SJSA1 (cell line): Measurements from ENCODE around the gene MINDY4. TPM values are rescaled to one million over a fixed set of nuclear protein-coding genes. Genes with fewer than 3 reads are reported as not detected.

Experiments
- DNase-seq, 2 experiments: peaks; one replicate each; pipeline ENCODE4 v3.0.0-alpha.2; 2015 to 2020; ENCODE audit warnings: low spot score in 2 of 2, low read depth in 1 of 2
- H3K27ac ChIP-seq: fragments of 250-450 bp; sonication (Bioruptor Pico); 2 replicates; pipeline ENCODE4 v1.5.1; 2020; ENCODE audit warnings: mild to moderate bottlenecking, moderate library complexity
- H3K27me3 ChIP-seq: fragments of 250-450 bp; sonication (Bioruptor Pico); replicated peaks from 2 replicates; pipeline ENCODE4 v1.5.1; 2020; ENCODE audit warnings: mild to moderate bottlenecking, moderate library complexity
- H3K36me3 ChIP-seq: fragments of 250-450 bp; sonication (Bioruptor Pico); 2 replicates; pipeline ENCODE4 v1.5.1; 2020; ENCODE audit warnings: mild to moderate bottlenecking
- H3K4me1 ChIP-seq: fragments of 250-450 bp; sonication (Bioruptor Pico); replicated peaks from 2 replicates; pipeline ENCODE4 v1.6.1; 2021; ENCODE audit warnings: mild to moderate bottlenecking
- H3K4me3 ChIP-seq: fragments of 250-450 bp; sonication (Bioruptor Pico); 2 replicates; pipeline ENCODE4 v1.5.1; 2020; ENCODE audit warnings: mild to moderate bottlenecking
- H3K9me3 ChIP-seq: fragments of 250-450 bp; sonication (Bioruptor Pico); replicated peaks from 2 replicates; pipeline ENCODE4 v1.5.1; 2020; ENCODE audit warnings: mild to moderate bottlenecking
- total RNA-seq: library from RNA; depleted of rRNA; stranded (reverse); fragments of >200 nt; shearing (Covaris generic); gene quantifications from 2 replicates; pipeline ENCODE4 v1.2.3, GENCODE V29; 2014

MINDY4 gene
- total RNA-seq, 1 experiment from 2014 or later, result 2.0 TPM

DNA sequence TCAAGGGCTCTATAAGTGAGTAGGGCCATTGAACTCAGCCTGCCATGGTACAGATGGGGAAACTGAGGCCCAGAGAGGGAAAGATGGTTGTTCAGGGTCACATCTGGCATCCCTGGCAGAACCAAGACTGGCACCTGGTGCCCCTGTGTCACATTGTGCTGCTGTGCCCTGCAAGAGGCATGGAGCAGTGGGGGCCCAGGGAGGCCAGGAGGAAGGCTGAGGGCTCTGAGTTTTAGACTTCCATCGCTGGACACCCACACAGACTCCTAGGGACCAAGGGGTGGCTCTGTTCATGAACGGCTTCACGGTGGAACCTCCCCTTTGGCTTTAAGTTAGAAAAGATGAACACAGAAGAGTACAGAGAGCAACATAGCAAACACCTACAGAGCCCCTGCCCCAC, 73.7 kb downstream of the MINDY4 start:
- no peaks in the 10 kb centered on the region for H3K9me3 ChIP-seq
- no peak for DNase-seq
- no peak overlapping the region for H3K27ac ChIP-seq
- H3K36me3 ChIP-seq, result no peaks in the 10 kb centered on the region
- H3K4me3 ChIP-seq, result no peak overlapping the region
- no peaks in the 10 kb centered on the region for H3K4me1 ChIP-seq
- H3K27me3 ChIP-seq, result no peaks in the 10 kb centered on the region

DNA sequence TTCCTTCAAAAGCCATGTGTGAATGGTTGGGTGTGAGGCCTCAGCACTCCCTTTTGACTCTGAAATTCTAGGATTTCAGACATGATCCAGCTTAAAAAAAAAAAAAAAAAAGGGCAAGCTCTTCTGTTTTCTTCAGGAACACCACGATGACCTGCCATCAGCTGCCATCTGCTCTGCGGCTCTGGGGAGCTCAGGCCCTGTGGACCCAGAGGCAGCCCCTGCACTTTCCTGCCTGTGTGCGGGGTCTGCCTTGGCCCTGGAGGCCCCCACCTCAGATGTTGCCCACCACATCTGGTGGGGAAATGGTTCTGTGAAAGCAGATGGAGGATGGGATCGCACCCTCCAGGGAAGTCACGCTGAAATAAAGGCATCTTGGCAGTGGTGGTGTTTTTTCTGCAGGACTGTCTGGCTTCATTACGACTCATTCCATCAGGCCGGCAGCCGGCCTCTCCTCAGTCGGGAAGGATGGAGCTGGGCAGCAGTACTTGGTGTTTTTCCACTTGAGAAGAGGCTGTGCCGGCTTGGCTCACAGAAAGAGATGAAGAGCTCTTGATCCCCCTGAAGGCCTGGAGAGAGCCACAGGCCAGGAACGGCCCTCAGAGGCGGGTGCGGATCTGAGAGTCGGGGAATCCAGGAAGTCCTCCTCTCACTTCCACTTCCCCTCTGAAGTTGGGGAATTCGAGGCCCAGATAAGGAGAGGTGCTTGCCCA, 74.4 kb downstream of the MINDY4 start:
- no peaks in the 10 kb centered on the region for H3K9me3 ChIP-seq
- H3K27ac ChIP-seq, result no peak overlapping the region
- H3K4me3 ChIP-seq, result no peak overlapping the region
- H3K36me3 ChIP-seq, result no peaks in the 10 kb centered on the region
- DNase-seq, result no peak
- no peaks in the 10 kb centered on the region for H3K27me3 ChIP-seq
- H3K4me1 ChIP-seq, result no peaks in the 10 kb centered on the region

DNA sequence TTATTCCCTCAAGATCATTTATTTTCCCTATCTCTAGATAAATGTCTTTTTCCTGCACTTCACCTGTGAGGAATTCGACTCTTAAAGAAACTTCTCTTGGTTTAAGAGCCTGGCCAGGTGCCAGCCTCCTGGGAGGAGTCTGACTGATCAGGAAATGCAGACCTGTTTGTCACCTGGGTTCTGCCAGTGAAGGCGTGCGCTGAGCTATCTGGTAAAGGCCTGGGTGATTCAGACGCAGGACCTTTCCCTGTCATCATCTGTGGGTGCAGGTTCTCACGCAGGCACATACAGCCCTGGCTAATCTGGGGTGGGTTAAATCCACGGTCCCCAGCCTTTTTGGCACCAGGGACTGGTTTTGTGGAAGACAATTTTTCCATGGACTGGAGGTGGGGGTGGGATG, 75.2 kb downstream of the MINDY4 start:
- Histone ChIP-seq H3K9me3 (no peaks in the 10 kb centered on the region), H3K27me3 (no peaks in the 10 kb centered on the region), H3K27ac (no peak overlapping the region), H3K4me1 (no peaks in the 10 kb centered on the region), H3K36me3 (no peaks in the 10 kb centered on the region), H3K4me3 (no peak overlapping the region)
- DNase-seq, result no peak

DNA sequence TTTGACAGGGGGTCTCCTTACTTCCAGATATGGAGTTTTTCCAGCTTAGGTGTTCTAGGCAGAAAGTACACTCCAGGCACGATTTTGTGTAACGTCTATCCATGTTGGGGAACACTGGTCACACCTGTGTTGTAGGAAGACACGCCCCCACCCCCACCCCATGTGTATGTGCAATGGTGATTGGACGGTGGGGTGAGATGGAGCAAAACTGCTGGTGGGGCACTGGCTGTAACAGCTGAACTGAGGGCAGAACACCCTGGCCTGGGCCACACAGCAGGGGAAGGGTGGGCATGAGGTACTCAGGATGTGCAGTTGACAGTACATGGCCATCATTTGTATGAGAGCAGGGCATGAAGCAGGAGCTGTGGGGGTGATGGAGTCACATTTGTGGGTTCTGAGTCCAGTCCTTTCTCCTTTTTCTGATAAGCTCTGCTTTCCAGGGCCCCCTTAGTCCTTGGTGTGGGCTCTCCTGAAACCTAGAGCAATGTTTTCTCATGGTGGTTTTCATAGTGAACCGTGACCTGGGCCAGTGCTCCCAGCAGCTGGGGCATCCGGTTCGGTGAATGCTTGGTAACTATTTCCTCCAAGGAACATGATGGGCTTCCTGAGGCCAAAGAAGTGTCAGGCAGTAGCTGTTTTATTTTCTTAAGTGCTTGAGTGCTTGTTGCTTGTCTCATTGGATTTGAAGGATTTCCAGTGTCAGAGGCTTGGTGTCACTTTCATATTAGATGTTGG, 77.1 kb downstream of the MINDY4 start:
- Histone ChIP-seq H3K4me1 (no peaks in the 10 kb centered on the region), H3K9me3 (no peaks in the 10 kb centered on the region), H3K27me3 (no peaks in the 10 kb centered on the region), H3K4me3 (no peak overlapping the region), H3K36me3 (no peaks in the 10 kb centered on the region), H3K27ac (no peak overlapping the region)
- no peak for DNase-seq

DNA sequence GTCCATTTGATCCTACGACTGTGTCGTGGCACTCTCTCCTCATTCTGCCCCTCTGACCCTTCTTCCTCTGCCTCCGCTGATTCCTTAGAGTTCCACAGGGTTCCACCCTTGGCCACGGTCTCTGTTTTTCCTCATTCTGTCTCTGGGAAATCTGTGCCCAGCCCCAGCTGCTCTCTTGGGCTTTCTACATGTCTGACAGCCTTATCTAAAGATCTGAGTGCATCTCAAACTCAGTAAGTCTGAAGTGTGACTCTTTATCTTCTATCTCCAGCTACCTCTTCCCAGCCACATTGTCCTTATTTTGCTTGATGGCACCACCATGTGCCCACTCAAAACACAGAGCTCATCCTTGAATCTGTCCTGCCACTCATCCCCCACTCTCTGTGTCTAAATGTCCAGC, 78.3 kb downstream of the MINDY4 start:
- H3K27ac ChIP-seq, result no peak overlapping the region
- DNase-seq, result no peak
- H3K27me3 ChIP-seq, result no peaks in the 10 kb centered on the region
- H3K4me1 ChIP-seq, result no peaks in the 10 kb centered on the region
- no peaks in the 10 kb centered on the region for H3K9me3 ChIP-seq
- no peaks in the 10 kb centered on the region for H3K36me3 ChIP-seq
- H3K4me3 ChIP-seq, result no peak overlapping the region

DNA sequence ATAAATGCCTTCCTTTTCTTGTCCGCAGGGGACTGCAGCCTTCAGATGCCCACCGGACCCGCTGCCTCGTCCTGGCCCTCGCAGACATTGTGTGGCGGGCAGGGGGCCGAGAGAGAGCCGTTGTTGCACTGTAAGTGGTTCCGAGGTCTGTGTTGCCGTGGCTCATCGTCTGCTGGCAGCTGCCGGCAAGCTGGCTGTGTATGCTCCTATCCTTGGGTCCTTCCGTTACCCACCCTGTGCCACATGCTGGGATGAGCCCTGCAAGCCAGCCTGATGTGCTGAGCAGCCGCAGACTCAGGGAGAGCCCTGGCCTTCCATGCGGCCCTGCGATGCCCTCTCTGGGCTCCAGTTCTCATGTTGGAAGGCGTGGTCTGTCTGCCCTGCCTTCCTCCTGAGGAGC, 79.2 kb downstream of the MINDY4 start:
- Histone ChIP-seq H3K36me3 (no peaks in the 10 kb centered on the region), H3K4me1 (no peaks in the 10 kb centered on the region), H3K27me3 (no peaks in the 10 kb centered on the region)

DNA sequence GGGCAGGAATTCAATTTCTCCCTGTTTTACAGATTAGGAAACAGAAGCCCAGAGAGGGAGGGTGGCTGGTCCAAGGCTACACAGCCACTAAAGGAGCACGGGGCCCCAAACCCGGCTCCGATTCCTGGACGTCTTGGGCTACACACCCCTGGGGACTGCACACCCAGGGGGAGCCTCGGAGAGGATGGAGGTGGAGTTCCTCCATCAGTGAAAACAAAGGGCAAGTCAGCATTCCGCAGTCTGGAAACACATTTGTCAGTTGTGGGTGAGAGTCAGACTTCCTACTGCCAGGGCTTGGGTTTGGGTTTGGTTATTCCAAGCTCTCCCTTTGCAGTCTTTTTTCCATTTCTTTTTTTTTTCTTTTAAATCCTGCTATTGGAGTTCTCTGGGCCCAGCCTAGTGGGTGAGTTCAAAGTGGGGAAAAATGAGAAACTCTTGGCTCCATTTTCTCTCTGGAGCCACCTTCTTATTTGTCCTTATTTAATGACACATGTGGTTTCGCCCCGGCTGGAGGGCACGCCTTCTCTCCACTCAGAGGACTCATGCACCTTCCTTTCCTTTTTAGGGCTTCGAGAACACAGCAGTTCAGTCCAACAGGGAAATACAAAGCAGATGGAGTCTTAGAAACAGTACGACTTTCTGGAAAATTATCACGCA, 80.6 kb downstream of the MINDY4 start:
- no peak for DNase-seq
- H3K4me1 ChIP-seq, result no peaks in the 10 kb centered on the region
- H3K4me3 ChIP-seq, result no peak overlapping the region
- no peaks in the 10 kb centered on the region for H3K27me3 ChIP-seq
- no peaks in the 10 kb centered on the region for H3K9me3 ChIP-seq
- no peak overlapping the region for H3K27ac ChIP-seq
- H3K36me3 ChIP-seq, result no peaks in the 10 kb centered on the region

More for the DNA sequence above, 79.2 kb downstream of the MINDY4 start:
- Histone ChIP-seq H3K27ac (no peak overlapping the region), H3K4me3 (no peak overlapping the region), H3K9me3 (no peaks in the 10 kb centered on the region)
- DNase-seq, result no peak

DNA sequence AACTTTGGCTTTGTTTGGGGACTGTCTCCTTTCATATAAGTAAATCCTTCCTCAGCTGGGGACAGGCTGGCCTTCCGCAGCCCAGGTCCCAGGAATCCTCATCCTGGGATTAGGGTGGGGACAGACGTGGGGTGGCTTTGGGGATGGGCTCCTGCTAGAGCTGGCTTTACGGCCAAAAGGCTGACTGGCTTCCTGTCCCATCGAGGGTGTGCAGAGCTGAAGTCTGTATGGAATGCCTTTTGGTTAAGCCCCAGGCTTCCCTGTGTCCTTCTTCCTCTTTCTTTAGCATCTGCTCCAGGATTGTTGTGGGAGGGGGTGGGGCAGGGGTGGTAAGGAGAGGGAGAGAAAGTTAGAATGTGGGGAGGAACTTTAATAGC, 81.1 kb downstream of the MINDY4 start:
- Histone ChIP-seq H3K36me3 (no peaks in the 10 kb centered on the region), H3K4me1 (no peaks in the 10 kb centered on the region), H3K4me3 (no peak overlapping the region), H3K27ac (no peak overlapping the region), H3K27me3 (no peaks in the 10 kb centered on the region), H3K9me3 (no peaks in the 10 kb centered on the region)
- no peak for DNase-seq

DNA sequence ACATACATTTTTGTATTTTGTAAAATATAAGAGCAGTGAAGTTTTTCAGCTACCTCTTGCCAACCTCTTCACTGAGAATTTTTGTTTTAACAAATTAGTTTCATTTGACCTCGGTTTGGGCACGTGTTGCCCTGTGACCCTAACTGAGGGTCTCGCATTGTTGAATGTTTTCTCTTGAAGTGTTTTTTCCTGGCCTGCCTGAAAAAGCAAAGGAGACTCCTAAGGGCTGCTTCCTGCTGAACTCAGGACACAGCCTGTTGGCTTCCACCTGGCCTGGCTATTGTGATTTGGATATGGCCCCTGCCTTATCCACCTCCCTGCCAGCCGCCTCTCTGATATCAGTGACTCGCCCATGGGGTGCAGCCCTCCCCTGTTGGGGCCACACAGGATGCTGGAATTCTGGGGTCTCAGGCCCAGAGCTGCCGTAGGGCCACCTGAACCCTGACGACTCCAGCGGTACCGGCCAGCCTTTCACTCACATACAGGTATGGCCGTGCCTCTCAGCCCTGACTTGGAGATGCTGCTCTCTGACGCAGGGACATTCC, 81.6 kb downstream of the MINDY4 start:
- no peak overlapping the region for H3K27ac ChIP-seq
- no peaks in the 10 kb centered on the region for H3K4me1 ChIP-seq
- H3K9me3 ChIP-seq, result no peaks in the 10 kb centered on the region
- H3K27me3 ChIP-seq, result no peaks in the 10 kb centered on the region
- H3K36me3 ChIP-seq, result no peaks in the 10 kb centered on the region
- DNase-seq, result no peak
- H3K4me3 ChIP-seq, result no peak overlapping the region

DNA sequence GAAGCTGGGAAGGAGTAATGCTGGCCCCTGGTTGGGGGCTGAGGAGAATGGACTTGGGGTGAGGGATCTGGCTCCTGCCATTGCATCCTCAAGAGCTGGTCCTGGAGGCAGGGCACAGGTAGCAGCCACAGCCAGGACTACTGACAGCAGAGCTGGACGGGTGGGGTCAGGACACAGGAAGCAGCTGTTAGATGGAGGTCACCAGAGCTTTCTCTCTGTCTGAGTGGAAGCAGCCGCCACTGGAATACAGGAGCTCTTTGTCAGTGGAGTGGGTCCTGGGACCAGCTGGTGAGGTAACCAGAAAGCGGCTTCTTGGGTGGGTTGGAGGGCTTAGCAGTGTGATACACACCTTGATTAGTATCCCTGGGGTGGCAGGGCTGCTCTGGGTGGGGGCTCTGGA, 82.4 kb downstream of the MINDY4 start:
- Histone ChIP-seq H3K27ac (no peak overlapping the region), H3K4me3 (no peak overlapping the region), H3K9me3 (no peaks in the 10 kb centered on the region), H3K36me3 (no peaks in the 10 kb centered on the region), H3K4me1 (no peaks in the 10 kb centered on the region), H3K27me3 (no peaks in the 10 kb centered on the region)
- DNase-seq, result no peak

DNA sequence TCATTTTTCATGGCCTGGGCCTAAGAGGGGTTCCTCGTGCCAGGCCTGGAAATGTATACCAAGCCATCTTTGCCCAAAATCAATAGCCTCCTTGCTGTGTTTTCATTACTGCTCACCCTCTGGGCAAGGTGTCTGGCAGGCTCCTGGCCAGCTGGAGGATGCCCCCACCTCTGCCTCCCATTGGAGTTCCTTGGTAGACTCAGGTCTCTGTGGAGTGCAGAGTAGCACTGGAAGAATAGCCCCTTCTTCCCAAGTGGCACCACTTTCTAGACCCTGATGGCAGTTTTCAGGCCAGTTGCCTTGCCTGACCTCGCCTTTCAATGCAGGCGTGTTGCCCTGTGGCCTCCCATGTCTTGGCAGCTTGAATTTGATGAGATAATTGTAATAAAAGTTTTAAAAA, 84.7 kb downstream of the MINDY4 start:
- no peak overlapping the region for H3K4me3 ChIP-seq
- no peak overlapping the region for H3K27ac ChIP-seq
- no peaks in the 10 kb centered on the region for H3K4me1 ChIP-seq
- no peak for DNase-seq
- no peaks in the 10 kb centered on the region for H3K36me3 ChIP-seq
- H3K9me3 ChIP-seq, result no peaks in the 10 kb centered on the region
- H3K27me3 ChIP-seq, result no peaks in the 10 kb centered on the region

DNA sequence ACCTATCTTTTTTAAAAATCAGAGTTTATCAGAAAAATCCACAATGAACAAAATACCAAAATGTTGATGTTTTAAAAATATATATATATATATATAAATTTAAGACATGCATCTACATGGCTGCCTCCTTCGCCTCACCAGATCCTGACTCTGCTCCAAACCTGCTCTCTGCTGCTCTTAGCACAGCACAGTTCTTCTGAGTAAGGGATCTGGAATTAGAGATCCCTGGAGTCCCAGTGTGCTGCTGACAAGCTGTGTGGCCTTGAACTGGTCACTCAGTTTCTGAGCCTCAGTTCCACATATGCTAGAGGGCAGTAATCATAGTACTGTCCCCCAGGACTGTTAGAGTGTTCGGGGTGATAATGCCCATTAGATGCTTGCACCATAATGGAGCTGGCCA, 87.4 kb downstream of the MINDY4 start:
- no peak for DNase-seq
- Histone ChIP-seq H3K9me3 (no peaks in the 10 kb centered on the region), H3K4me1 (peaks cover 4% of the 10 kb centered on the region), H3K27ac (no peak overlapping the region), H3K36me3 (no peaks in the 10 kb centered on the region), H3K27me3 (no peaks in the 10 kb centered on the region), H3K4me3 (no peak overlapping the region)

DNA sequence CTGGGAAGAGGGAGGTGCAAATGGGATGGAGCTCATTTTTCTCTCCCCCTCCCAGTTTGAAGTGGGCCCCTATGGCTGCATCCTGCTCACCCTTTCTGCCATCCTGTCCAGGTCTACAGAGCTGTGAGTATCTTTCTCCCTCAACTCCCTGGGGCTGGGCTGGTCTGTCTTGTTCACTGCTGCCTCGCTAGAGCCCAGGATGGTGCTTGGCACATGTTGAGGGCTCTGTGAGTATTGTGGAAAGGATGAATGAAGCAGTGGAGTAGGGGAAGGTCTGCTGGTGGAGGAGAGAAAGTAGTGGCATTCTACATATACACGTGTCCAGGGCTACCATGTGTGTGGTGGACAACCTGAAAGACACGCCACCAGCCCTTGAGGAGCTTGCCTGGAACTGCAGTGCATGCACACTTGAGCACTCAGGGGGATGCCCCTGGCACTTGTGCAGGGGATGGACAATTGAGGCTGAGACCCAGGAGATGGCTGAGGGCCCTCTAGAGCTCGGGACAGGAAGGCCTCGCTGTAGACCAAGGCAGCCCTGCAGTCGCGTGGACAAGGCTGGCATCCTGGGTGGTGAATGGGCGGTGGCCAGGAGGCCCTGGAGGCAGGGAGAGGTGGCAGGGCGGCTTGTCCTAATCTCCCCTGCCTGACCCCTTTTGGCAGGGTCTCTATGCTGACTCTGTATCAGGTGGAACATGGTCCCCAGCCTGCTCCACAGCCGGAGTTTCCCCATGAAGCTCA, 88.2 kb downstream of the MINDY4 start:
- Histone ChIP-seq H3K4me1 (peaks cover 8% of the 10 kb centered on the region), H3K36me3 (no peaks in the 10 kb centered on the region), H3K4me3 (no peak overlapping the region), H3K27ac (no peak overlapping the region), H3K9me3 (no peaks in the 10 kb centered on the region), H3K27me3 (no peaks in the 10 kb centered on the region)
- no peak for DNase-seq
